Activated CD4-positive, alpha-beta T cell treated with anti-CD3 and anti-CD28 coated beads for 4 hours (primary cell): ENCODE results near the gene SSBP3.
A peak's percentile ranks its signal among the peaks of the same experiment; 100 is the strongest.

Experiments used
- DNase-seq, 2 donors: peaks; one replicate each; pipeline ENCODE4 v3.0.0-alpha.2; 2020

SSBP3 gene

GRCh38 chr1:54370287-54370989 lies 35.8 kb downstream of the SSBP3 start:
- DNase-seq = no peak

- DNase-seq = no peak
These were observed 38.6 kb downstream of the SSBP3 start for GRCh38 chr1:54367613-54368012.

- no peak for DNase-seq
These were observed 40.3 kb downstream of the SSBP3 start for GRCh38 chr1:54365847-54366246.

GRCh38 chr1:54365398-54365797 lies 40.8 kb downstream of the SSBP3 start:
- no peak for DNase-seq

GRCh38 chr1:54364995-54365394 lies 41.2 kb downstream of the SSBP3 start:
- no peak for DNase-seq

- no peak for DNase-seq
These were observed 41.6 kb downstream of the SSBP3 start for GRCh38 chr1:54364582-54364981.

- no peak for DNase-seq
These were observed 42.3 kb downstream of the SSBP3 start for GRCh38 chr1:54363925-54364324.

GRCh38 chr1:54362881-54363340 lies 43.3 kb downstream of the SSBP3 start:
- DNase-seq = no peak

- no peak for DNase-seq
These were observed 44.9 kb downstream of the SSBP3 start for GRCh38 chr1:54361342-54361741.

GRCh38 chr1:54360165-54361005 lies 45.8 kb downstream of the SSBP3 start:
- no peak for DNase-seq

- no peak for DNase-seq
These were observed 46.6 kb downstream of the SSBP3 start for GRCh38 chr1:54359393-54360162.

- DNase-seq = no peak
These were observed 47.6 kb downstream of the SSBP3 start for GRCh38 chr1:54358503-54359168.

- no peak for DNase-seq
These were observed 48.2 kb downstream of the SSBP3 start for GRCh38 chr1:54357967-54358366.

- peak; percentile 21 to 29 for DNase-seq
These were observed 49.5 kb downstream of the SSBP3 start for GRCh38 chr1:54356680-54357147.

- no peak for DNase-seq
These were observed 50.1 kb downstream of the SSBP3 start for GRCh38 chr1:54355931-54356679.

GRCh38 chr1:54354899-54355298 lies 51.3 kb downstream of the SSBP3 start:
- no peak for DNase-seq

GRCh38 chr1:54353959-54354358 lies 52.2 kb downstream of the SSBP3 start:
- no peak for DNase-seq

GRCh38 chr1:54352755-54353154 lies 53.4 kb downstream of the SSBP3 start:
- no peak for DNase-seq

- DNase-seq = no peak
These were observed 55.8 kb downstream of the SSBP3 start for GRCh38 chr1:54350360-54350759.

GRCh38 chr1:54348700-54349021 lies 57.5 kb downstream of the SSBP3 start:
- DNase-seq = no peak

- no peak for DNase-seq
These were observed 58.1 kb downstream of the SSBP3 start for GRCh38 chr1:54347955-54348699.
